ENCODE data around the gene PAK1. TPM values are rescaled to one million over a fixed set of nuclear protein-coding genes. Genes with fewer than 3 reads are reported as not detected.

The PAK1 gene
- total RNA-seq, 2 experiments from 2014 or later = 66.1 to 75.5 TPM

GRCh38 chr11:77351281-77351886 is 122.5 kb downstream of the PAK1 start:
- Mint-ChIP-seq H3K27me3 (no peaks in the 10 kb centered on the region), H3K27ac (no peak overlapping the region), H3K4me3 (no peak overlapping the region), H3K4me1 (no peaks in the 10 kb centered on the region), H3K9me3 (ENCODE audit: low read depth) (no peaks in the 10 kb centered on the region), H3K36me3 (peaks cover 14% of the 10 kb centered on the region)
- DNase-seq (no peak), ATAC-seq (no peak)
- CTCF ChIA-PET = no interaction called here

DNA sequence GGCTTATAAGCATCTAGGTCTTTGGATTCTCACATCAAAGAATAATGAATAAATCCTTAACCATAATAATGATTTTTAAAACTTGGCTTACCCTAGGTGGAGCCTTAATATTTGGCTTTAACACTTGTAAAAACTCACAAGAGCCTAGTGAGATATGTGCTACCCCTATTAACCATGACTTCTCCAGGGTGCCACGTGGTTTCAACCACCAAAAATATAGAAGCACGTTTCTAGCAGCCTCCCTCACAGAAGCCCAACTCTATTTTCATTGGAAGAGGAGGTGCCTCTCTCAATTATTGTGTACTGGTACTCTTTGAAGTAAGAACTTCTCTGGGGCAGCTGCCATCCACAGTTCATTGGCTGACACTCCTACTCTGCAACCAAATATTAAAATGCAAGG is 125.9 kb downstream of the PAK1 start:
- CTCF ChIA-PET = no interaction called here
- no peak for DNase-seq

GRCh38 chr11:77346906-77347603 is 126.8 kb downstream of the PAK1 start:
- Mint-ChIP-seq H3K4me3 (no peak overlapping the region), H3K36me3 (peaks cover 27% of the 10 kb centered on the region), H3K9me3 (ENCODE audit: low read depth) (no peaks in the 10 kb centered on the region), H3K27ac (no peak overlapping the region), H3K4me1 (no peaks in the 10 kb centered on the region), H3K27me3 (no peaks in the 10 kb centered on the region)
- DNase-seq = no peak
- no peak for ATAC-seq
- CTCF ChIA-PET = no interaction called here

More for the DNA sequence above, 125.9 kb downstream of the PAK1 start:
- H3K36me3 Mint-ChIP-seq = peaks cover 22% of the 10 kb centered on the region
- H3K27me3 Mint-ChIP-seq = no peaks in the 10 kb centered on the region
- H3K27ac Mint-ChIP-seq = no peak overlapping the region
- no peaks in the 10 kb centered on the region for H3K4me1 Mint-ChIP-seq
- no peak overlapping the region for H3K4me3 Mint-ChIP-seq
- no peaks in the 10 kb centered on the region for H3K9me3 Mint-ChIP-seq (ENCODE audit: low read depth)
- no peak for ATAC-seq

DNA sequence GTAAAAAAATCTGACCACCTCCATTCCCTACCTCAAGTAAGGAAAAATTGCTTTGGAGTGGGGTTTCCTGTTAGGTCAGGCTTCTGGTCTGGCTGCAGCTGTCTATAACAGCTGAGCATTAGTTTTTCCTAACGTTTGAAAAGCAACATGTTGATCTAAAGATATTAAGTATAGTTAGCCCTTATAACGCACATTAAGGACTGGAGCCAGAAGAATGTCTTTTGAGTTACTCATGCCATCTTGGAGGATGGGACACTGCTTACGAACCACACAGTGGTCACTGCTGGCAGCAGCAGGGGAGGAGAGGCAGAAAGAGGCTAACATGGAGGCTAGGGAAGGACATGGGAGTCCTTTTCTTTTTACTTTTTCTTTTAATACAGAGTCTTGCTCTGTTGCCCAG is 128.3 kb downstream of the PAK1 start:
- Mint-ChIP-seq H3K27ac (no peak overlapping the region), H3K36me3 (peaks cover 34% of the 10 kb centered on the region), H3K27me3 (no peaks in the 10 kb centered on the region), H3K4me3 (no peak overlapping the region), H3K9me3 (ENCODE audit: low read depth) (no peaks in the 10 kb centered on the region), H3K4me1 (no peaks in the 10 kb centered on the region)
- no peak for ATAC-seq
- CTCF ChIA-PET = no interaction called here
- DNase-seq = no peak

DNA sequence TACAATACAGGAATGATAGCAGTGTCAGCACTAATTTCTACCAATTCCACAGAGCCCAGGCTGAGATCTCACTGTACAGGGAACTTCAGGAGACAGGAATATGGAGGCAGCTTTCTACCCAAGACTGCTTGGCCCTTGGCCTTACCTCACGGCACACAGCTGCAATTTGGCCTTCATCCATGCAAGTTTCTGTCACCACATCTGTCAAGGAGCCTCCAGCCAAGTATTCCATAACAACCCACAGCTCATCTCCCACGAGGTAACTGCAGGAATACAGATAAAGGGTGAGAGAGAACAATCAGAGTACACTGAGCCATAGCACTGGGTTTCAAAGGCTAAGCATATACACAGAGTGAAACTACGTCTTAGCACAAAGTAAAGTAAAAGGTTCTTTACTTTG is 133.4 kb downstream of the PAK1 start:
- DNase-seq (no peak), ATAC-seq (no peak)
- Mint-ChIP-seq H3K4me3 (no peak overlapping the region), H3K4me1 (no peaks in the 10 kb centered on the region), H3K27me3 (no peaks in the 10 kb centered on the region), H3K27ac (no peak overlapping the region), H3K9me3 (ENCODE audit: low read depth) (no peaks in the 10 kb centered on the region), H3K36me3 (peaks cover 26% of the 10 kb centered on the region)
- CTCF ChIA-PET = no interaction called here

- no peaks in the 10 kb centered on the region for H3K9me3 Mint-ChIP-seq (ENCODE audit: low read depth)
- no peak overlapping the region for H3K27ac Mint-ChIP-seq
- DNase-seq = no peak
- no peaks in the 10 kb centered on the region for H3K27me3 Mint-ChIP-seq
- H3K36me3 Mint-ChIP-seq = peaks cover 44% of the 10 kb centered on the region
- CTCF ChIA-PET = no interaction called here
- H3K4me1 Mint-ChIP-seq = no peaks in the 10 kb centered on the region
- ATAC-seq = no peak
- H3K4me3 Mint-ChIP-seq = no peak overlapping the region
These were observed 141.6 kb downstream of the PAK1 start for GRCh38 chr11:77332259-77332658.

GRCh38 chr11:77325159-77325558 is 148.7 kb downstream of the PAK1 start:
- Mint-ChIP-seq H3K27ac (no peak overlapping the region), H3K9me3 (ENCODE audit: low read depth) (no peaks in the 10 kb centered on the region), H3K4me1 (peaks cover 2% of the 10 kb centered on the region), H3K36me3 (peaks cover 43% of the 10 kb centered on the region), H3K4me3 (no peak overlapping the region), H3K27me3 (no peaks in the 10 kb centered on the region)
- no peak for ATAC-seq
- CTCF ChIA-PET = no interaction called here
- DNase-seq = no peak

GRCh38 chr11:77324508-77324907 is 149.4 kb downstream of the PAK1 start:
- CTCF ChIA-PET = no interaction called here
- no peak for ATAC-seq
- no peak overlapping the region for H3K4me3 Mint-ChIP-seq

DNA sequence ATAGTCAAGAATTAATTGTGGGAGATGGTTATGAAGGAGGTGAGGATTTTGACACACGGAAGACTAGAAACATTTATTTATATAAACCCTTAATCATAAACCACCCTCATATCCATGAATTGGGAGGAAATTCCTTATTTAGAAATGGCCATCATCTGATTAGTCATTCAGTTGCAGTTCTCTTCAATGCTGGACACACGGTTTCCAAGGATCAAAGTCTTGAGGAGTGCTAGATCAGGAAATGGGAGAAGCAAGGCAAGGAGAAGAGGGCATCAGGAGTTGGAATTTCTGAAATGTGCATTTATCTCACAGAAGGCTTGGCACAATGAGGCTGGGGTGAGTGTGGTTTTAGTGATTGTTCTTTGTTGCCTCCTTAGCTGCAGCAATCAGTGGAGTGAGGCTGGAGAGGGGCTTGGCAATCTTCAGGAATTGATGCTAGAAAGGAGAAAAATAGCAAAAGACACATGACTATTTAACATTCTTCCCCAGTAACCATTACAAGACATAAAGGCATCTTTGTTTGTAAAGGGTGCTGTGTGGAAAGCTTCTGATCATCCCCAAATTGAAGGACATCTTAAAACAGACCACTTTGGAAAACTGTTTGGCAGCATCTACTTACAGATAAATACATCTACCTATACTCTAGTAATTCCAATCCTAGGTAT is 150.8 kb downstream of the PAK1 start:
- no peaks in the 10 kb centered on the region for H3K9me3 Mint-ChIP-seq (ENCODE audit: low read depth)
- ATAC-seq (no peak), DNase-seq (no peak)
- no peaks in the 10 kb centered on the region for H3K27me3 Mint-ChIP-seq
- H3K4me3 Mint-ChIP-seq = no peak overlapping the region
- peaks cover 28% of the 10 kb centered on the region for H3K36me3 Mint-ChIP-seq
- H3K27ac Mint-ChIP-seq = no peak overlapping the region
- CTCF ChIA-PET = no interaction called here
- peaks cover 2% of the 10 kb centered on the region for H3K4me1 Mint-ChIP-seq

More at GRCh38 chr11:77324508-77324907, 149.4 kb downstream of the PAK1 start:
- no peak for DNase-seq
- Mint-ChIP-seq H3K36me3 (peaks cover 38% of the 10 kb centered on the region), H3K27ac (no peak overlapping the region), H3K27me3 (no peaks in the 10 kb centered on the region), H3K4me1 (peaks cover 2% of the 10 kb centered on the region), H3K9me3 (ENCODE audit: low read depth) (no peaks in the 10 kb centered on the region)

GRCh38 chr11:77322506-77322905 is 151.4 kb downstream of the PAK1 start:
- H3K27me3 Mint-ChIP-seq = no peaks in the 10 kb centered on the region
- no peak overlapping the region for H3K4me3 Mint-ChIP-seq
- DNase-seq = no peak
- H3K27ac Mint-ChIP-seq = no peak overlapping the region
- ATAC-seq = no peak
- peaks cover 24% of the 10 kb centered on the region for H3K36me3 Mint-ChIP-seq
- H3K9me3 Mint-ChIP-seq (ENCODE audit: low read depth) = no peaks in the 10 kb centered on the region
- H3K4me1 Mint-ChIP-seq = peaks cover 2% of the 10 kb centered on the region
- CTCF ChIA-PET = no interaction called here

DNA sequence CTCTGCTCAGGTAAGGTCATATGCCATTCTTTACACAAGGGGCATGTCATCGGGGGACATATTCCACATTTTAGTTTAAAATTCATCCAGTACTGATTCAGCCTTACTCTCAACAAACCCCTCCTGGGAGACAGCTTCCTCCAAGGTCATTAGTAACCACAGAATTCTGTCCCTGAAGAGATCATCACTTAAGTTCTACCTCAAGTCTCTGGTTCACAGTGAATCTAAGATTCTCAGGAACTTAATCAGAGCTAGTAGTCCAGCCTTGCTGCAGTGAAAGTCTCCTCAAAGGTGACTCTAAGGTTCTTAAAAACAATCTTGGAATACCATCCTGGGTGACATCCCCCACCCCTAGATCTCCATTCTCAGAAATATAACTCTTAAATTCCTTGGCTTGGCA is 153.5 kb downstream of the PAK1 start:
- Mint-ChIP-seq H3K4me1 (peaks cover 2% of the 10 kb centered on the region), H3K36me3 (peaks cover 15% of the 10 kb centered on the region), H3K9me3 (ENCODE audit: low read depth) (no peaks in the 10 kb centered on the region), H3K27ac (no peak overlapping the region), H3K27me3 (peaks cover 15% of the 10 kb centered on the region), H3K4me3 (no peak overlapping the region)
- ATAC-seq (no peak), DNase-seq (no peak)
- CTCF ChIA-PET = no interaction called here

- DNase-seq = no peak
- Mint-ChIP-seq H3K4me3 (no peak overlapping the region), H3K27me3 (peaks cover 18% of the 10 kb centered on the region), H3K27ac (no peak overlapping the region), H3K9me3 (ENCODE audit: low read depth) (no peaks in the 10 kb centered on the region), H3K36me3 (peaks cover 12% of the 10 kb centered on the region), H3K4me1 (no peaks in the 10 kb centered on the region)
- no peak for ATAC-seq
- CTCF ChIA-PET = no interaction called here
These were observed 155.3 kb downstream of the PAK1 start for GRCh38 chr11:77318600-77318999.

DNA sequence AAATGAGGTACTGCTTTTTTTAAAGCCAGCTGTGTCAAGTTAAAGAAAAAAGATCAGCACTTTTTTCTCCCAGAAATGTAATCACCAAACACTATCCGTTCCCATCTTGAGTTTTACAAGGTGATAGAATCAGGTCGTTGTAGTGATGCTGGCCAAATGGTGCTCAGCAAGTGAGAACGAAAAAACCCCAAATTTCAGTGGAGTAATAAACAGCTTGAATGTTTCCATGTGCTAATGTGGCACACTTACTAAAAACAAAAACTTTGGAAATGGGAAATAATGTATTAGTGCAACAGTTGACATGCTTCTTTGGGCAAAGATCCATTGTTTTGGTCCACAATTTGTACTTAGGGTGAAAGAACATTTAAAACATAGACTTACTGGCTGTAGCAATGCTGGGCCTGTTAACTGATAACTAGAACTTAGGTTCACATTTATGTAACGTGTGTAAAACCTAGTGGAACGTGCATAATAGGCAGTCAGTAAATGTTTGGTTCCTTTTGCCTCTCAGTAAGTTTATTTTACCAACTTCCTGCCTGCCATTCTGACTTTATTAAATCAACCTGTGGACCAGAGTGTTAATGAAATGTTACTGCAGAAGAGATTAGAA is 157.1 kb downstream of the PAK1 start:
- Mint-ChIP-seq H3K4me1 (no peaks in the 10 kb centered on the region), H3K9me3 (ENCODE audit: low read depth) (no peaks in the 10 kb centered on the region), H3K4me3 (no peak overlapping the region), H3K36me3 (peaks cover 2% of the 10 kb centered on the region), H3K27ac (no peak overlapping the region), H3K27me3 (peaks cover 18% of the 10 kb centered on the region)
- ATAC-seq (no peak), DNase-seq (no peak)
- CTCF ChIA-PET = interaction anchor here (0.6 kb wide), 1 partner anchor 270 kb away, joined by 3 read pairs; no protein-coding TSS in a partner anchor

DNA sequence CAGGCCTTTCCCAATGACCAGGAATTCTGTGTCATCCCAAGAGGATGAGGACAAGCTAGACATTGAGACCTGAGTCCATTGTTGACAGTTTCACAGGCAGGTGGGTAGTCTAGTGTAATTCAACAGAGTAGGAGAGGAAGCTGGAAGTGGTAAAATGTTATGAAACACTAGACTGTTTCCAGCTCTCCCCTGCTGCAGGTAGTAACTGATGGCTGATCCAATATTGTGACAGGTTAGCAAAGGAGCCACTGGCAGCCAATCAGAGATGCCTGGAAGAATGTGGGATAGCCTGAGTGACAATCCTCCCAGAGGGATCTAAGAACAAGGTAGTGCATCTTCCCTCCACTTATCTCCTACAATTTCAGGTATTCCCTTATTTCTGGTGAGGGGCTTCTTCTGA is 161.8 kb downstream of the PAK1 start:
- H3K9me3 Mint-ChIP-seq (ENCODE audit: low read depth) = no peaks in the 10 kb centered on the region
- ATAC-seq = no peak
- DNase-seq = no peak
- H3K36me3 Mint-ChIP-seq = no peaks in the 10 kb centered on the region
- no peaks in the 10 kb centered on the region for H3K4me1 Mint-ChIP-seq
- no peak overlapping the region for H3K4me3 Mint-ChIP-seq
- peaks cover 36% of the 10 kb centered on the region for H3K27me3 Mint-ChIP-seq
- CTCF ChIA-PET = no interaction called here
- no peak overlapping the region for H3K27ac Mint-ChIP-seq

All from activated CD8-positive, alpha-beta memory T cell treated with anti-CD3 and anti-CD28 coated beads, Interleukin-2, amount 10 ng/mL, durations not matched to agents 7 days and 5 days (primary cell).